AG04450 (cell line): ENCODE measurements around the gene HACD2. TPM values are rescaled to one million over a fixed set of nuclear protein-coding genes. Genes with fewer than 3 reads are reported as not detected.

Experiments used
- CTCF ChIA-PET: fragments of 300-600, 350-600 bp; formaldehyde crosslinking; extraction: SDS; loops from one replicate; lab custom pipeline; 2022; ENCODE audit warnings: antibody characterized with exemption, inconsistent platforms; lab: Charles Lee
- POLR2A ChIA-PET: fragments of 350-600 bp; formaldehyde crosslinking; extraction: SDS; loops from one replicate; lab custom pipeline; 2021; ENCODE audit warnings: antibody characterized with exemption, inconsistent platforms; lab: Yijun Ruan, JAX
- DNase-seq: peaks from one replicate; pipeline ENCODE4 v3.0.0-alpha.2; 2011; ENCODE audit warnings: low read depth, low spot score
- H3K27ac ChIP-seq: one replicate; pipeline ENCODE4 v1.5.1; 2012; ENCODE audit warnings: low read depth, low read length, control low read depth
- H3K27me3 ChIP-seq: one replicate; pipeline ENCODE4 v1.6.0; 2012; ENCODE audit warnings: low read length; ENCODE audit not compliant: control insufficient read depth, insufficient read depth
- H3K4me3 ChIP-seq: 2 replicates; pipeline ENCODE4 v1.5.1; 2011; ENCODE audit warnings: mild to moderate bottlenecking, low read depth, low read length, control low read depth
- H3K9me3 ChIP-seq: 2 replicates; pipeline ENCODE4 v1.5.1; 2012; ENCODE audit warnings: low read length; ENCODE audit not compliant: control insufficient read depth, insufficient read depth
- CTCF ChIP-seq: IDR thresholded peaks from 2 replicates; pipeline ENCODE4 v1.5.1; 2011; ENCODE audit warnings: low read depth, low read length, control low read depth, inconsistent platforms
- polyA plus RNA-seq: library from polyadenylated mRNA; depleted of rRNA; stranded (reverse); fragments of >200 nt; gene quantifications from 2 replicates; pipeline ENCODE4 v1.2.3, GENCODE V29; 2011

Gene HACD2
- polyA plus RNA-seq, 1 experiment, result 43.5 TPM

GRCh38 chr3:123449102-123449996 is 135.5 kb downstream of the HACD2 start:
- H3K27ac ChIP-seq, result no peak overlapping the region
- peaks cover 5% of the 10 kb centered on the region; the same call in 1 of the 2 replicates for H3K9me3 ChIP-seq
- DNase-seq, result no peak
- H3K27me3 ChIP-seq, result peaks cover 55% of the 10 kb centered on the region
- no peak for TF ChIP-seq CTCF
- POLR2A ChIA-PET, result interaction anchor here (0.6 kb wide), 1 partner anchor 1387 kb away, joined by 6 read pairs; no protein-coding TSS in a partner anchor
- H3K4me3 ChIP-seq, result peak overlapping the region; percentile 59
- CTCF ChIA-PET, result interaction anchor here (0.6 to 1.3 kb wide), 2 partner anchors 100 to 1974 kb away, joined by 3 to 4 read pairs; no protein-coding TSS in a partner anchor

- POLR2A ChIA-PET, result no interaction called here
- CTCF ChIA-PET, result interaction anchor here (1.3 kb wide), 1 partner anchor 100 kb away, joined by 4 read pairs; no protein-coding TSS in a partner anchor
- peaks cover 5% of the 10 kb centered on the region; the same call in 1 of the 2 replicates for H3K9me3 ChIP-seq
- DNase-seq, result no peak
- H3K4me3 ChIP-seq, result peak within 1 kb of the TSS; percentile 59
- TF ChIP-seq CTCF, result no peak
- H3K27ac ChIP-seq, result no peak within 1 kb of the TSS
- H3K27me3 ChIP-seq, result peaks cover 57% of the 10 kb centered on the region
These were observed 136.2 kb downstream of the HACD2 start, which contains the start of gene ADCY5 for GRCh38 chr3:123448536-123449101. Gene ADCY5, minus strand, starts transcription at chr3:123449090. Its CDS starts 545 bp downstream, at chr3:123448545.

GRCh38 chr3:123447749-123448517 is 136.9 kb downstream of the HACD2 start:
- Histone ChIP-seq H3K27ac (no peak overlapping the region), H3K4me3 (no peak overlapping the region), H3K9me3 (peaks cover 5% of the 10 kb centered on the region; the same call in 1 of the 2 replicates), H3K27me3 (peaks cover 57% of the 10 kb centered on the region)
- DNase-seq, result no peak
- CTCF ChIA-PET, result interaction anchor here (1.3 kb wide), 1 partner anchor 101 kb away, joined by 4 read pairs; no protein-coding TSS in a partner anchor
- no peak for TF ChIP-seq CTCF
- POLR2A ChIA-PET, result no interaction called here

GRCh38 chr3:123447416-123447748 is 137.5 kb downstream of the HACD2 start:
- Histone ChIP-seq H3K27me3 (peaks cover 60% of the 10 kb centered on the region), H3K27ac (no peak overlapping the region), H3K9me3 (peaks cover 5% of the 10 kb centered on the region; the same call in 1 of the 2 replicates), H3K4me3 (no peak overlapping the region)
- no peak for DNase-seq
- POLR2A ChIA-PET, result no interaction called here
- CTCF ChIA-PET, result no interaction called here
- no peak for TF ChIP-seq CTCF
